Measurements from ENCODE around the gene ASB5.
"Not testable (repeated sequence)": the region's sequence is repeated elsewhere in the genome, so short reads cannot be mapped to it uniquely, and the experiment has no call there.

The ASB5 gene

GRCh38 chr4:176222149-176222548, 46.9 kb downstream of the ASB5 start:
- no peak for DNase-seq (ENCODE audit: low read depth in 2 of 2)

GRCh38 chr4:176217510-176217909, 51.5 kb downstream of the ASB5 start:
- DNase-seq (ENCODE audit: low read depth in 2 of 2), result no peak

GRCh38 chr4:176212351-176212750, 56.7 kb downstream of the ASB5 start:
- DNase-seq (ENCODE audit: low read depth in 2 of 2), result not testable (repeated sequence)

- no peak for DNase-seq (ENCODE audit: low read depth in 2 of 2)
Measured at GRCh38 chr4:176210579-176211296, 58.3 kb downstream of the ASB5 start.

GRCh38 chr4:176210101-176210500, 58.9 kb downstream of the ASB5 start:
- no peak for DNase-seq (ENCODE audit: low read depth in 2 of 2)

- no peak for DNase-seq (ENCODE audit: low read depth in 2 of 2)
Measured at GRCh38 chr4:176209535-176209934, 59.5 kb downstream of the ASB5 start.

- DNase-seq (ENCODE audit: low read depth in 2 of 2), result no peak
Measured at GRCh38 chr4:176207839-176208238, 61.2 kb downstream of the ASB5 start.

GRCh38 chr4:176205299-176205698, 63.7 kb downstream of the ASB5 start:
- no peak for DNase-seq (ENCODE audit: low read depth in 2 of 2)

GRCh38 chr4:176198316-176198903, 70.6 kb downstream of the ASB5 start:
- DNase-seq (ENCODE audit: low read depth in 2 of 2), result no peak

GRCh38 chr4:176195184-176195978, 73.6 kb downstream of the ASB5 start, which contains the start of gene SPATA4:
Gene SPATA4, minus strand, starts transcription at chr4:176195585. Its CDS starts 23 bp downstream, at chr4:176195562.
- DNase-seq (ENCODE audit: low read depth in 2 of 2), result peak; percentile 93

- peak in 1 of 2 donors; percentile 31 for DNase-seq (ENCODE audit: low read depth in 2 of 2)
Measured at GRCh38 chr4:176193938-176194337, 75.1 kb downstream of the ASB5 start.

GRCh38 chr4:176193126-176193525, 75.9 kb downstream of the ASB5 start:
- no peak for DNase-seq (ENCODE audit: low read depth in 2 of 2)

- no peak for DNase-seq (ENCODE audit: low read depth in 2 of 2)
Measured at GRCh38 chr4:176191974-176192373, 77.0 kb downstream of the ASB5 start.

- no peak for DNase-seq (ENCODE audit: low read depth in 2 of 2)
Measured at GRCh38 chr4:176189891-176190795, 78.9 kb downstream of the ASB5 start.

- no peak for DNase-seq (ENCODE audit: low read depth in 2 of 2)
Measured at GRCh38 chr4:176188654-176189053, 80.4 kb downstream of the ASB5 start.

GRCh38 chr4:176187624-176188023, 81.4 kb downstream of the ASB5 start:
- DNase-seq (ENCODE audit: low read depth in 2 of 2), result no peak

GRCh38 chr4:176186671-176187395, 82.2 kb downstream of the ASB5 start:
- no peak for DNase-seq (ENCODE audit: low read depth in 2 of 2)

- no peak for DNase-seq (ENCODE audit: low read depth in 2 of 2)
Measured at GRCh38 chr4:176186067-176186466, 83.0 kb downstream of the ASB5 start.

- DNase-seq (ENCODE audit: low read depth in 2 of 2), result no peak
Measured at GRCh38 chr4:176185051-176185450, 84.0 kb downstream of the ASB5 start.

Data from stimulated activated CD4-positive, alpha-beta T cell treated with anti-CD3 and anti-CD28 coated beads, Interleukin-4, amount 100 ng/mL, for 48 hours (primary cell).